GM23338 (cell line): ENCODE measurements around the gene BICD2.
A peak's percentile ranks its signal among the peaks of the same experiment; 100 is the strongest.

Experiments
- CREB1 ChIP-seq: fragments of 250-450 bp; sonication (Bioruptor Pico); IDR thresholded peaks from 2 replicates; pipeline ENCODE4 v1.5.0; 2020; ENCODE audit warnings: low read depth, mild to moderate bottlenecking, moderate library complexity
- EZH2 ChIP-seq: fragments of 200-600 bp; sonication (generic); IDR thresholded peaks from one replicate; pipeline ENCODE4 v1.8.0; 2017; ENCODE audit warnings: antibody characterized with exemption, mild to moderate bottlenecking, low read depth; ENCODE audit not compliant: unreplicated experiment
- EZH2phosphoT487 ChIP-seq: fragments of 200-600 bp; sonication (generic); IDR thresholded peaks from one replicate; pipeline ENCODE4 v1.8.1; 2018; ENCODE audit warnings: antibody characterized with exemption; ENCODE audit not compliant: unreplicated experiment
- JUNB ChIP-seq: IDR thresholded peaks from one replicate; pipeline ENCODE4 v1.6.1; 2016; ENCODE audit warnings: antibody characterized with exemption; ENCODE audit not compliant: unreplicated experiment
- NANOG ChIP-seq: IDR thresholded peaks from 2 replicates; pipeline ENCODE4 v1.6.1; 2016; ENCODE audit warnings: antibody characterized with exemption, borderline replicate concordance
- POLR2AphosphoS5 ChIP-seq: IDR thresholded peaks from 2 replicates; pipeline ENCODE4 v1.6.1; 2016; ENCODE audit warnings: antibody characterized with exemption, low read depth
- STAT1 ChIP-seq: IDR thresholded peaks from one replicate; pipeline ENCODE4 v1.6.1; 2016; ENCODE audit warnings: antibody characterized with exemption; ENCODE audit not compliant: unreplicated experiment
- ZNF114 ChIP-seq: fragments of 250-450 bp; sonication (Bioruptor Pico); IDR thresholded peaks from 2 replicates; pipeline ENCODE4 v1.5.0; 2020; ENCODE audit warnings: mild to moderate bottlenecking, moderate library complexity
- TF ChIP-seq, protein P1 (sequence below), 2 experiments: fragments of 200-600 bp in 1 of 2; sonication (generic) in 1 of 2; conservative IDR thresholded peaks; 2 replicates each; pipeline versions ENCODE4 v1.5.1 to v1.6.1; 2016 to 2017; ENCODE audit warnings: antibody characterized with exemption in 2 of 2, low read depth in 2 of 2, mild to moderate bottlenecking in 2 of 2, moderate library complexity in 1 of 2
- TF ChIP-seq, protein P2 (sequence below): IDR thresholded peaks from one replicate; pipeline ENCODE4 v1.6.1; 2018; ENCODE audit warnings: antibody characterized with exemption; ENCODE audit not compliant: unreplicated experiment
- TF ChIP-seq, protein P3 (sequence below): IDR thresholded peaks from 2 replicates; pipeline ENCODE4 v1.6.1; 2016; ENCODE audit warnings: antibody characterized with exemption

DNA sequence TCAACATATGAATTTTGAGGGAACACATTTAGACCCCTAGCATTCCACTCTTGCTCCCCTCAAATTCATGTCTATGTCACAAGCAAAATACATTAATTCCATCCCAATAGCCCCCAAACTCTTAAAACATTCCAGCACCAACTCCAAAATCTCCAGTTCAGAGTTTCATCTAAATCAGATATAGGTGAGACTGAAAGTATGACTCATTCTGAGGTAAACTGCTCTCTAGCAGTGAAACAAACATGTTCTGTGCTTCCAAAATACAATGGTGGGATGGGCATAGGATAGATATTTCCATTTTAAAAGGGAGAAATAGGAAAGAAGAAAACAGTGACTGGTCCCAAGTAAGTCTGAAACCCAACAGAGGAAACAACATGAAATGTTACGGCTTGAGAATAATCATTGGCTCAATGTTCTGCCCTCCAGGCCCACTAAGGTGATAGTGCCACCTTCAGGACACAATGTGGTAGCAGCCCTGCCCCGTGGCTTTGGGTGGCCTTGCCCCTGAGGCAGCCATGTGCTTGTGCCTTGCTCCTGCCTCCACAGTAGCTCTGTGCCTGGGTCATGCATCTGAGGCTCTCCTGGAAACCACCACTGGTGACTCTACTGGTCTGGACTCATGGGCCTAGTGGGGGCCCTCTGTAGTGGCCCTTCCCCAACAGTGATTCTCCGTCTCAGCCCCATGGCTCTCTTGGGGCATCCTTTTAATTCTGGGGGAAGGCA, 58.3 kb downstream of the BICD2 start:
- TF ChIP-seq, protein P1, sequence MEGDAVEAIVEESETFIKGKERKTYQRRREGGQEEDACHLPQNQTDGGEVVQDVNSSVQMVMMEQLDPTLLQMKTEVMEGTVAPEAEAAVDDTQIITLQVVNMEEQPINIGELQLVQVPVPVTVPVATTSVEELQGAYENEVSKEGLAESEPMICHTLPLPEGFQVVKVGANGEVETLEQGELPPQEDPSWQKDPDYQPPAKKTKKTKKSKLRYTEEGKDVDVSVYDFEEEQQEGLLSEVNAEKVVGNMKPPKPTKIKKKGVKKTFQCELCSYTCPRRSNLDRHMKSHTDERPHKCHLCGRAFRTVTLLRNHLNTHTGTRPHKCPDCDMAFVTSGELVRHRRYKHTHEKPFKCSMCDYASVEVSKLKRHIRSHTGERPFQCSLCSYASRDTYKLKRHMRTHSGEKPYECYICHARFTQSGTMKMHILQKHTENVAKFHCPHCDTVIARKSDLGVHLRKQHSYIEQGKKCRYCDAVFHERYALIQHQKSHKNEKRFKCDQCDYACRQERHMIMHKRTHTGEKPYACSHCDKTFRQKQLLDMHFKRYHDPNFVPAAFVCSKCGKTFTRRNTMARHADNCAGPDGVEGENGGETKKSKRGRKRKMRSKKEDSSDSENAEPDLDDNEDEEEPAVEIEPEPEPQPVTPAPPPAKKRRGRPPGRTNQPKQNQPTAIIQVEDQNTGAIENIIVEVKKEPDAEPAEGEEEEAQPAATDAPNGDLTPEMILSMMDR (conservative IDR thresholded peaks at IDR 0.05; ENCODE audit: low read depth in 2 of 2) = peak; percentile 75 to 93
- no peak for TF ChIP-seq NANOG
- TF ChIP-seq JUNB = no peak
- TF ChIP-seq, protein P2, sequence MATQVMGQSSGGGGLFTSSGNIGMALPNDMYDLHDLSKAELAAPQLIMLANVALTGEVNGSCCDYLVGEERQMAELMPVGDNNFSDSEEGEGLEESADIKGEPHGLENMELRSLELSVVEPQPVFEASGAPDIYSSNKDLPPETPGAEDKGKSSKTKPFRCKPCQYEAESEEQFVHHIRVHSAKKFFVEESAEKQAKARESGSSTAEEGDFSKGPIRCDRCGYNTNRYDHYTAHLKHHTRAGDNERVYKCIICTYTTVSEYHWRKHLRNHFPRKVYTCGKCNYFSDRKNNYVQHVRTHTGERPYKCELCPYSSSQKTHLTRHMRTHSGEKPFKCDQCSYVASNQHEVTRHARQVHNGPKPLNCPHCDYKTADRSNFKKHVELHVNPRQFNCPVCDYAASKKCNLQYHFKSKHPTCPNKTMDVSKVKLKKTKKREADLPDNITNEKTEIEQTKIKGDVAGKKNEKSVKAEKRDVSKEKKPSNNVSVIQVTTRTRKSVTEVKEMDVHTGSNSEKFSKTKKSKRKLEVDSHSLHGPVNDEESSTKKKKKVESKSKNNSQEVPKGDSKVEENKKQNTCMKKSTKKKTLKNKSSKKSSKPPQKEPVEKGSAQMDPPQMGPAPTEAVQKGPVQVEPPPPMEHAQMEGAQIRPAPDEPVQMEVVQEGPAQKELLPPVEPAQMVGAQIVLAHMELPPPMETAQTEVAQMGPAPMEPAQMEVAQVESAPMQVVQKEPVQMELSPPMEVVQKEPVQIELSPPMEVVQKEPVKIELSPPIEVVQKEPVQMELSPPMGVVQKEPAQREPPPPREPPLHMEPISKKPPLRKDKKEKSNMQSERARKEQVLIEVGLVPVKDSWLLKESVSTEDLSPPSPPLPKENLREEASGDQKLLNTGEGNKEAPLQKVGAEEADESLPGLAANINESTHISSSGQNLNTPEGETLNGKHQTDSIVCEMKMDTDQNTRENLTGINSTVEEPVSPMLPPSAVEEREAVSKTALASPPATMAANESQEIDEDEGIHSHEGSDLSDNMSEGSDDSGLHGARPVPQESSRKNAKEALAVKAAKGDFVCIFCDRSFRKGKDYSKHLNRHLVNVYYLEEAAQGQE = no peak
- no peak for TF ChIP-seq ZNF114 (CRISPR knock-in tag)
- no peak for TF ChIP-seq POLR2AphosphoS5
- no peak for TF ChIP-seq EZH2
- no peak for TF ChIP-seq EZH2phosphoT487
- TF ChIP-seq, protein P3, sequence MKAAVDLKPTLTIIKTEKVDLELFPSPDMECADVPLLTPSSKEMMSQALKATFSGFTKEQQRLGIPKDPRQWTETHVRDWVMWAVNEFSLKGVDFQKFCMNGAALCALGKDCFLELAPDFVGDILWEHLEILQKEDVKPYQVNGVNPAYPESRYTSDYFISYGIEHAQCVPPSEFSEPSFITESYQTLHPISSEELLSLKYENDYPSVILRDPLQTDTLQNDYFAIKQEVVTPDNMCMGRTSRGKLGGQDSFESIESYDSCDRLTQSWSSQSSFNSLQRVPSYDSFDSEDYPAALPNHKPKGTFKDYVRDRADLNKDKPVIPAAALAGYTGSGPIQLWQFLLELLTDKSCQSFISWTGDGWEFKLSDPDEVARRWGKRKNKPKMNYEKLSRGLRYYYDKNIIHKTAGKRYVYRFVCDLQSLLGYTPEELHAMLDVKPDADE = no peak
- TF ChIP-seq CREB1 (CRISPR knock-in tag) = no peak
- TF ChIP-seq STAT1 = no peak
